ENCODE data around the gene GLRA1.

GLRA1 gene

DNA sequence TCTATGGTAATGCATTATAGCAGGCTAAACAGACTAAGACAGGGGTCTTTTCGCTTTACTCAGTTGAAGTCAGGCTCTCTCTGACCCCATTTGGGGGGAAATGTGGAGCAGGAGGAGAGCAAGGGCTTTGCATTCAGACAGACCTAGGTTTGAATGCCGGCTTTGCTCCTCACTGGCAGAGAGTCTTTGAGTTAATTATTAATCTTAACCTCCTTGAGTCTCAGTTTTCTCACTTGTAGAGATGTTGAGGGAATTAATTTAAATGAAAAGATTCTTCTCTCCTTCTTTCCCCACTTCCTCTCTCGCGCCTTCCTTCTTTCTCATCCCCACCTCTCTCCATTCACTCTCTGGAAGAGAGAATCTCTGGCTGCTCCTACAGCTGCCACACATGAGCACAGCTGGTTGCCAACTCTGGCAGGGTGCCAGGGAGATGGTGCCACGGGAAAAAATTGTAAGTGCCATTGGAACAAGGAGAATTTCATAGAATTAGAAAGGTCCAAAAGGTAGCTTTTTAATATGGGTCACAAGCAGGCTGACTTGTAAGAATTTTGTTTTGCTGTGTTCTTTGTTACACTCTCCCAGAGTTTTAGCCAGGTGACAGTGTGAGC lies 25.2 kb upstream of the GLRA1 start:
- DNase-seq: no peak
- Histone ChIP-seq H3K27me3 (no peaks in the 10 kb centered on the region), H3K36me3 (no peaks in the 10 kb centered on the region), H3K9me3 (no peaks in the 10 kb centered on the region), H3K4me3 (ENCODE audit: low read depth, low read length) (no peak overlapping the region), H3K4me1 (no peaks in the 10 kb centered on the region)
- TF ChIP-seq, protein P1, sequence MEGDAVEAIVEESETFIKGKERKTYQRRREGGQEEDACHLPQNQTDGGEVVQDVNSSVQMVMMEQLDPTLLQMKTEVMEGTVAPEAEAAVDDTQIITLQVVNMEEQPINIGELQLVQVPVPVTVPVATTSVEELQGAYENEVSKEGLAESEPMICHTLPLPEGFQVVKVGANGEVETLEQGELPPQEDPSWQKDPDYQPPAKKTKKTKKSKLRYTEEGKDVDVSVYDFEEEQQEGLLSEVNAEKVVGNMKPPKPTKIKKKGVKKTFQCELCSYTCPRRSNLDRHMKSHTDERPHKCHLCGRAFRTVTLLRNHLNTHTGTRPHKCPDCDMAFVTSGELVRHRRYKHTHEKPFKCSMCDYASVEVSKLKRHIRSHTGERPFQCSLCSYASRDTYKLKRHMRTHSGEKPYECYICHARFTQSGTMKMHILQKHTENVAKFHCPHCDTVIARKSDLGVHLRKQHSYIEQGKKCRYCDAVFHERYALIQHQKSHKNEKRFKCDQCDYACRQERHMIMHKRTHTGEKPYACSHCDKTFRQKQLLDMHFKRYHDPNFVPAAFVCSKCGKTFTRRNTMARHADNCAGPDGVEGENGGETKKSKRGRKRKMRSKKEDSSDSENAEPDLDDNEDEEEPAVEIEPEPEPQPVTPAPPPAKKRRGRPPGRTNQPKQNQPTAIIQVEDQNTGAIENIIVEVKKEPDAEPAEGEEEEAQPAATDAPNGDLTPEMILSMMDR (IDR thresholded peaks at IDR 0.05; ENCODE audit: low read depth, low read length): no peak

DNA sequence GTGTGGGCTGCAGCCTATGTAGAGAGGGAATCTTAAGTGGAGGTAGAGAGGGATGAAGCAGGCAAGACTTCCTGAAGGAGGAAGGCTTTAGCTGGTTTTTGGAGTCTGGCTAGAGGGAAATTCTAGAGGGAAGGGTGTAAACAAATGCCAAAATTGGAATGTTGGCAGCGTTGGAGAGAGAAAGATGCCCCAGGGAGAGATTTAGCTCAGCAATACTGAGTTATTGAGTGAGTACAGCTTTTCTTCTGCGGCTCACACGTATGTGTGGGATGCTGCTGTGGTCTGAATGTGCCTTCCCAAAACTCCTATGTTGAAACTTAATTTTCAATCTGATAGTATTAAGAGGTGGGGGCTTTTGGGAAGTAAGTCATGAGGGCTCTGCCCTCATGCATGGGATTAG lies 24.5 kb upstream of the GLRA1 start:
- H3K4me3 ChIP-seq (ENCODE audit: low read depth, low read length): no peak overlapping the region
- TF ChIP-seq, protein P1 (IDR thresholded peaks at IDR 0.05; ENCODE audit: low read depth, low read length): no peak
- no peaks in the 10 kb centered on the region for H3K9me3 ChIP-seq
- DNase-seq: no peak
- no peaks in the 10 kb centered on the region for H3K4me1 ChIP-seq
- H3K36me3 ChIP-seq: no peaks in the 10 kb centered on the region
- no peaks in the 10 kb centered on the region for H3K27me3 ChIP-seq

DNA sequence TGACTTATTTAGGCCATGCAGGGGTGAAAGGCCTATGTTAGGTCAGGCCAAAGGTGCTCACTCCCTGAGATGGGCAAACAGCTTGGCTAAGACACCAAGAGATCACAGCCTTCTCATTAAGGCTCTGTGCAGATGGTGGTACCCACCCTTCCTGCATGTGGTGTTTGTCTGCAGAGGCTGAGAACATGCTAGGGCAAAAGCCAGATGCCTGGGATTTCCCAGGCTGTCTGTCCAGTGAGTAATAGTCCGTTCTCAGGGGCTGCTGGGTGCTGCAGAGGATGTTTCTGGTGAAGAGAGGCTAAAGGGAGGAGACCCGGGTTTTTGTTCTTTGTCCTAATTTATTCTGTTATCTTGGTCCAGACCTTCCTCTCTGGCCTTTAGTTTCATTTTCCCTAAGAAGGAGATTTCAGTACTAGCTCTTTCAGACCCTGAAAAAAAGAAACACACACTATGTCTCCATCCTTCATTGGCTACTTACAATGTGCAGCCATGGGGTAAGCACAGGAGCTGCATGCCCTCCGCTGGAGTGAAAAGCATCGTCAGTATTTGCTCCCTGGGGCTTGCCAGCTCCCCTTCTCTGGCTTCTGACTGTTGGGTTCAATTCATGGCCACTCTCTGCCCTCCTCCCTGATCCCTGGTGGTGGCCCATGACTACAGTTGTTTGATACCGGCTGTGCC lies 23.4 kb upstream of the GLRA1 start:
- H3K4me1 ChIP-seq: no peaks in the 10 kb centered on the region
- DNase-seq: no peak
- H3K27me3 ChIP-seq: no peaks in the 10 kb centered on the region
- no peak overlapping the region for H3K4me3 ChIP-seq (ENCODE audit: low read depth, low read length)
- TF ChIP-seq, protein P1 (IDR thresholded peaks at IDR 0.05; ENCODE audit: low read depth, low read length): no peak
- no peaks in the 10 kb centered on the region for H3K36me3 ChIP-seq
- no peaks in the 10 kb centered on the region for H3K9me3 ChIP-seq

DNA sequence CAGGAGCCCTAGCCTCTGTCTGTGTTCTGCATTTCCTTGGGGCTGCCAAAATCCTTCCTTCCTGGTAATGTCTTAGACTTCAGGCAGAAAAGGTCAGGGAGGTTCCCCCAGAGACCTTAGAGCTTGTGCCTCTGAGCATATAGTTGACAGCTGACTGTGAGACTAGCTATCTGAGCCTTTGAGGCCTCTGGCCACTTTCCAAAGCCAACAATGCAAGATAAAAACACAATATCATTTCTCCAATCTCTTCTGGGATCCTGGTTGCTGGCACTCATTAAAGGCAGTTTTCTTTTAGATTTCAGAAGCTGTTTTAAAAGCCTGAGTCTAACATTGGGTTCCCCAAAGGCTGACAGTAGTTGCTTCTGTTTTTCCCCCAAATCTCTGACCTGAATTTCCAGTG lies 13.2 kb upstream of the GLRA1 start:
- H3K27me3 ChIP-seq: no peaks in the 10 kb centered on the region
- no peak overlapping the region for H3K4me3 ChIP-seq (ENCODE audit: low read depth, low read length)
- H3K4me1 ChIP-seq: no peaks in the 10 kb centered on the region
- no peak for DNase-seq
- TF ChIP-seq, protein P1 (IDR thresholded peaks at IDR 0.05; ENCODE audit: low read depth, low read length): no peak
- no peaks in the 10 kb centered on the region for H3K9me3 ChIP-seq
- no peaks in the 10 kb centered on the region for H3K36me3 ChIP-seq

DNA sequence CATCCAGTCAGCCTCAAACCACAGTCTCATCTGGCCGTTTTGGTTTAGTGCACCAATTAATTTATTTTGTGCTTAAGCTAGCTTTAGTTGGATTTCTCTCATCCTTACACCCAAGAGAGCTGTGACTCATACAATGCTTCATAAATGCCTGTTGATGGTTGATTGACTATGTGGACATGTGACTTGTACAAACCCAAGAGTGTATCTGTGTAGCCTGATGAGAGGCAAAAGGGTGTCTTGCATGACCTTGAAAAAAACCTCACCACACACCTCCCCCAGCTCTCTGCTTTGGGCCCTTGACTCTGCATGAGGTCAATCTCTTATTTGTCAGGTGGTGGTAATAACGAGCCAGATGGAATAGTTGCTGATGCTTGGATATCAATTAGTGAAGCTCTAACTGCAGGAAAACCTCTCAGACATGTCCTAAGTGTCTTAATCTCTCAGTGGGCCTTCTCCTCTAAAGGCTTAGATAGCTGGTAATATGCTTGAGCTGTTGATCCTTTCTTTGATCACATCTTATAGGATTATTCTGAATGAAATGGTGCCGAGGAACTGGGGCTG lies 10.6 kb upstream of the GLRA1 start:
- Histone ChIP-seq H3K4me3 (ENCODE audit: low read depth, low read length) (no peak overlapping the region), H3K4me1 (no peaks in the 10 kb centered on the region), H3K27me3 (no peaks in the 10 kb centered on the region), H3K9me3 (no peaks in the 10 kb centered on the region), H3K36me3 (no peaks in the 10 kb centered on the region)
- DNase-seq: no peak
- TF ChIP-seq, protein P1 (IDR thresholded peaks at IDR 0.05; ENCODE audit: low read depth, low read length): no peak

DNA sequence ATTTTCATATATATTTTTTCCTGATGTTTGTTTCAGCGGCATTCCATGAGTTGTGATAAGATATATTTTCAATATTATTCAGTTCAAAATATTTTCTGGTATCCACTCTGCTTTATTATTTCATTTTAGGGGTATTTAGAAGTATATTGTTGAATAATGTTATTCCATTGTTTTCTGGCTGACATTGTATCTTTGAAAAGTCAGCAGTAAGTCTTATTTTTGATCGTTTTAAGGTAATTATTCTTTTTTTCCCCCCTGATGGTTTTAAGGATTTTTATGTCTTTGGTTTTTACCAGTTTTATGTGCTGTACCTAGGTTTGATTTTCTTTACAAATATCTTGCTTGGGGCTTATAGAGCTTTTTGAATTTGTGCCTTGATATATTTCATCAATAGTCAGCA lies 6.6 kb upstream of the GLRA1 start:
- Histone ChIP-seq H3K9me3 (no peaks in the 10 kb centered on the region), H3K4me3 (ENCODE audit: low read depth, low read length) (no peak overlapping the region), H3K4me1 (no peaks in the 10 kb centered on the region), H3K36me3 (no peaks in the 10 kb centered on the region), H3K27me3 (no peaks in the 10 kb centered on the region; the same call in 1 of the 2 replicates)
- DNase-seq: no peak
- TF ChIP-seq, protein P1 (IDR thresholded peaks at IDR 0.05; ENCODE audit: low read depth, low read length): no peak
